Measurements from ENCODE around the gene RPS6KA3. TPM values are rescaled to one million over a fixed set of nuclear protein-coding genes. Genes with fewer than 3 reads are reported as not detected.

RPS6KA3 gene
- total and polyA plus RNA-seq, 11 donors, result 6.6 to 52.3 (median 35.7) TPM

DNA sequence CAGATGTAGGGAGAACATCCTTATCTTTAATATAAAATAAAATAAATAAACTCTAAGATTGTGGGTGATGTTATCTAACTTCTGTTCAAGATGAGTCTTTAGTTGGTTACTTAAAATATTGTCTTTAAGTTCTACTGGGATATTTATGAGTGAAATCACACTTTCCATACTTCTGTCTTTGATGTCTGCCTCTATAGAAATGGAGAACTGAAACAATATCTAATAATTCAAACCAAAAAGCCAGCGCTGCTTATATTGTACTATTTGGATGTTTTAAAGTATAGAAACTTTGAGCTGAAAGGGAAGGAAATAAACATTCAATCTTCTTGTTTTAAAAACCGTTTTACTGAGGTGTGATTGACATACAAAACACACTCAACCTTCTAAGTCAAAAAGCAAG is 44.8 kb upstream of the RPS6KA3 start:
- DNase-seq (no peak), ATAC-seq (no peak)
- TF ChIP-seq CTCF (IDR thresholded peaks at IDR 0.05) (no peak), POLR2A (IDR thresholded peaks at IDR 0.05) (no peak)
- Histone ChIP-seq H3K27me3 (peaks cover 0 to 6% (median 0%) of the 10 kb centered on the region in 9 donors), H3K4me1 (no peaks in the 10 kb centered on the region), H3K4me3 (no peak overlapping the region), H3K27ac (no peak overlapping the region), H3K36me3 (no peaks in the 10 kb centered on the region), H3K9me3 (no peaks in the 10 kb centered on the region)
- 44 to 92% (median 66%) methylated on average over 2 of the region's 2 CpGs for WGBS, 4 donors
- intact Hi-C loops (cut with DNase I), result no loop called here

DNA sequence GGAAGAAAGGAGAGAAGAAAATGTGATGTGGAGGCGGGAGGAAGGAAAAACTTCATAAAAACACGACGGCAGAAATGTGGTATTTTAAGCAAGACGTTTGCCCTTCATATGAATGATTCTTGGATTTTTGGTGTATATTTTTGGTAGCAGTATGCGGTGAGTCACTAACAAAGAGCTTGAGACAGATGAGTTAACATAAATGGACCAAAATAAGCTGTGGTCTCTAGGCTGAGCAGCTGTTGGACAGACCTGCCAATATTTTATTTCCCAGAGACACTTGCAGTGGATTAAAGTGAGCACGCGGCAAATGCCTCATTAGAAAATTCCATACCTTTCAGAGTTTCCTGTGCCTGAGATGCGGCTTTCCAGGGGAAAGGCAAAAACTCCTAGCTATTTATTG is 43.1 kb upstream of the RPS6KA3 start:
- DNase-seq (no peak), ATAC-seq (no peak)
- Histone ChIP-seq H3K27me3 (peaks cover 0 to 8% (median 0%) of the 10 kb centered on the region in 9 donors), H3K36me3 (no peaks in the 10 kb centered on the region), H3K4me1 (no peaks in the 10 kb centered on the region), H3K4me3 (no peak overlapping the region), H3K27ac (no peak overlapping the region), H3K9me3 (no peaks in the 10 kb centered on the region)
- TF ChIP-seq CTCF (IDR thresholded peaks at IDR 0.05), result no peak
- TF ChIP-seq POLR2A (IDR thresholded peaks at IDR 0.05), result no peak
- intact Hi-C loops (cut with DNase I), result no loop called here
- 68 to 79% (median 70%) methylated on average over 8 of the region's 8 CpGs for WGBS, 4 donors

DNA sequence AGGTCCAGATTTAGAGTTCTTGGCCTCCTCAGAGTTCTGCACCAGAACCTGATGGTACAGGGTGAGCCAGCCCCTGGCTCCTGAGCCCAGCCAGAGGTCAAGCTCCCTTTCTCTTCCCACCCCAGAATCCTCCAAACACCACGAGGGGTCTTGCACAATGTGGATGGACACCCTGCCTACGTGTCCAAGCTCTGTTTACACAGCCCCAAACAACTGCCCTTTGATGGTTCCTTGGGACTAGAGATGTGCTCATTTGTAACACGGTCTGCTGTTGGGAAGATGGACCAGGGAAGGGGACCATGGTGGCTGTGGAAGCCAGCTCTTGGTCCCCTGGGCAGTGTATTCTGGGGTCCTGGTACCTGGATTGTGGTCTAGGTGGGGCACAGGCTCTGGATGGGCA is 40.0 kb upstream of the RPS6KA3 start:
- DNase-seq, result no peak
- 45 to 86% (median 76%) methylated on average over 2 to 3 of the region's 3 CpGs for WGBS, 4 donors

DNA sequence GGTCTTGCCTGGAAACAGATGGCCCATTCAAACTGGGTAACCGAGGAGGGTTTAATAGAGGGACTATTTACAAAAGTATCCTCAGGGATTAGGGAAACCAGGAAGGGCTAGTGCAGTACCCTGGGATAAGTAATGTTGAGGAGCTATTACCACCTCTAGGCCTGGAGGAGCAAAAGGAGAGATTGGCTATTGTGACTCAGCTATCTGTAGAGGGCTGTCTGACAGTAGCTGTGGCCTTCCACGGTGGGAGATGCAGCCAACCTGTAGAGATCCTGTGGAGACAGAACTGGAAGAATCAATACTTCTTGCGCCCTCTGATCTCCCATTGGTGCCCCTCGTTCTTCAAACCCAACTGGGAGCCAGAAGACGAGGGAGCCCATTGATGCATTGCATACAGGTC is 34.1 kb upstream of the RPS6KA3 start:
- ATAC-seq (no peak), DNase-seq (no peak)
- TF ChIP-seq CTCF (IDR thresholded peaks at IDR 0.05) (no peak), POLR2A (IDR thresholded peaks at IDR 0.05) (no peak)
- Histone ChIP-seq H3K27me3 (peaks cover 0 to 19% (median 0%) of the 10 kb centered on the region in 9 donors), H3K9me3 (no peaks in the 10 kb centered on the region), H3K4me1 (no peaks in the 10 kb centered on the region), H3K36me3 (no peaks in the 10 kb centered on the region), H3K4me3 (no peak overlapping the region), H3K27ac (no peak overlapping the region)
- intact Hi-C loops (cut with DNase I), result no loop called here
- 80 to 94% (median 91%) methylated on average over 5 of the region's 5 CpGs for WGBS, 4 donors

More for the DNA sequence above, 40.0 kb upstream of the RPS6KA3 start:
- no peak for ATAC-seq
- Histone ChIP-seq H3K36me3 (no peaks in the 10 kb centered on the region), H3K9me3 (no peaks in the 10 kb centered on the region), H3K4me1 (no peaks in the 10 kb centered on the region), H3K4me3 (no peak overlapping the region), H3K27me3 (peaks cover 0 to 8% (median 0%) of the 10 kb centered on the region in 9 donors), H3K27ac (no peak overlapping the region)
- TF ChIP-seq POLR2A (IDR thresholded peaks at IDR 0.05), result no peak
- no peak for TF ChIP-seq CTCF (IDR thresholded peaks at IDR 0.05)
- intact Hi-C loops (cut with DNase I), result no loop called here
